ENCODE measurements around the gene RNASEH1.

RNASEH1 gene

DNA sequence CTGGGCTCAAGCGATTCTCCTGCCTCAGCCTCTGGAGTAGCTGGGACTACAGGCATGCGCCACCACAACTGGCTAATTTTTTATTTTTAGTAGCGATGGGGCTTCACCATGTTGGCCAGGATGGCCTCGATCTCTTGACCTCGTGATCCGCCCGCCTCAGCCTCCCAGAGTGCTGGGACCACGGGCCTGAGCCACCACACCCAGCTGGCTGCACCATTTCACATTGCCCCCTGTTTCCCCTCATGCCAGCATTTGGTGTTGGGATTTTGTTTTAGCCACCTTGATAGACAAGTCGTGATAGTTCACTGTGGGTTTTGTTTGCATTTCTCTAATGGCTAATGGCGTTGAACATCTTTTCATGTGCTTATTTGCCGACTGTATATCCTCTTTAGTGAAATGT lies 31.0 kb upstream of the RNASEH1 start:
- no peak for DNase-seq (ENCODE audit: low read depth)
- no peak overlapping the region for H3K4me3 ChIP-seq (ENCODE audit: low read depth, low read length)
- TF ChIP-seq, protein P1, sequence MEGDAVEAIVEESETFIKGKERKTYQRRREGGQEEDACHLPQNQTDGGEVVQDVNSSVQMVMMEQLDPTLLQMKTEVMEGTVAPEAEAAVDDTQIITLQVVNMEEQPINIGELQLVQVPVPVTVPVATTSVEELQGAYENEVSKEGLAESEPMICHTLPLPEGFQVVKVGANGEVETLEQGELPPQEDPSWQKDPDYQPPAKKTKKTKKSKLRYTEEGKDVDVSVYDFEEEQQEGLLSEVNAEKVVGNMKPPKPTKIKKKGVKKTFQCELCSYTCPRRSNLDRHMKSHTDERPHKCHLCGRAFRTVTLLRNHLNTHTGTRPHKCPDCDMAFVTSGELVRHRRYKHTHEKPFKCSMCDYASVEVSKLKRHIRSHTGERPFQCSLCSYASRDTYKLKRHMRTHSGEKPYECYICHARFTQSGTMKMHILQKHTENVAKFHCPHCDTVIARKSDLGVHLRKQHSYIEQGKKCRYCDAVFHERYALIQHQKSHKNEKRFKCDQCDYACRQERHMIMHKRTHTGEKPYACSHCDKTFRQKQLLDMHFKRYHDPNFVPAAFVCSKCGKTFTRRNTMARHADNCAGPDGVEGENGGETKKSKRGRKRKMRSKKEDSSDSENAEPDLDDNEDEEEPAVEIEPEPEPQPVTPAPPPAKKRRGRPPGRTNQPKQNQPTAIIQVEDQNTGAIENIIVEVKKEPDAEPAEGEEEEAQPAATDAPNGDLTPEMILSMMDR (IDR thresholded peaks at IDR 0.05; ENCODE audit: control insufficient read depth, extremely low read depth, insufficient read depth), result no peak

- H3K4me3 ChIP-seq (ENCODE audit: low read depth, low read length), result no peak overlapping the region
- DNase-seq (ENCODE audit: low read depth), result no peak
- TF ChIP-seq, protein P1 (IDR thresholded peaks at IDR 0.05; ENCODE audit: control insufficient read depth, extremely low read depth, insufficient read depth), result no peak
Observed at GRCh38 chr2:3588084-3588483, 30.0 kb upstream of the RNASEH1 start.

DNA sequence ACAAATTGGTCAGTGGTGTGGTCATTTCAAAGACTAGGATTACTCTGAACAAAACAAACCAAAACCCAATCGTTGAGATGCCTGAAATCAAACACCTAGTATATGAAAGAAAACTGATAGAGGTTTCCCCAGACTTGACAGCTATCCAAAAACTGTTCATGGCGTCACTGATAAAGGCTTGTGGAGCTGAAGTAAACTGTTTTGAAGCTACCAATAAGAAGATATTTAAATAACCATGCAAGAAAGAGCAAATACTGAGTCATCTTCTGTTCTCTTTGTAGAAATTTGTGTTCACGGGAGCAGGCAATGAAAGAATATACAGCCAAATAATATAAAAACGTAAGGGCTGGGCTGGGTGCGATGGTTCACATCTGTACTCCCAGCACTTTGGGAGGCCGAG lies 29.3 kb upstream of the RNASEH1 start:
- no peak overlapping the region for H3K4me3 ChIP-seq (ENCODE audit: low read depth, low read length)
- TF ChIP-seq, protein P1 (IDR thresholded peaks at IDR 0.05; ENCODE audit: control insufficient read depth, extremely low read depth, insufficient read depth), result no peak
- no peak for DNase-seq (ENCODE audit: low read depth)

GRCh38 chr2:3587021-3587420 lies 28.9 kb upstream of the RNASEH1 start:
- TF ChIP-seq, protein P1 (IDR thresholded peaks at IDR 0.05; ENCODE audit: control insufficient read depth, extremely low read depth, insufficient read depth), result no peak
- no peak overlapping the region for H3K4me3 ChIP-seq (ENCODE audit: low read depth, low read length)
- no peak for DNase-seq (ENCODE audit: low read depth)

GRCh38 chr2:3586220-3586619 lies 28.1 kb upstream of the RNASEH1 start:
- TF ChIP-seq, protein P1 (IDR thresholded peaks at IDR 0.05; ENCODE audit: control insufficient read depth, extremely low read depth, insufficient read depth), result no peak
- H3K4me3 ChIP-seq (ENCODE audit: low read depth, low read length), result no peak overlapping the region
- no peak for DNase-seq (ENCODE audit: low read depth)

DNA sequence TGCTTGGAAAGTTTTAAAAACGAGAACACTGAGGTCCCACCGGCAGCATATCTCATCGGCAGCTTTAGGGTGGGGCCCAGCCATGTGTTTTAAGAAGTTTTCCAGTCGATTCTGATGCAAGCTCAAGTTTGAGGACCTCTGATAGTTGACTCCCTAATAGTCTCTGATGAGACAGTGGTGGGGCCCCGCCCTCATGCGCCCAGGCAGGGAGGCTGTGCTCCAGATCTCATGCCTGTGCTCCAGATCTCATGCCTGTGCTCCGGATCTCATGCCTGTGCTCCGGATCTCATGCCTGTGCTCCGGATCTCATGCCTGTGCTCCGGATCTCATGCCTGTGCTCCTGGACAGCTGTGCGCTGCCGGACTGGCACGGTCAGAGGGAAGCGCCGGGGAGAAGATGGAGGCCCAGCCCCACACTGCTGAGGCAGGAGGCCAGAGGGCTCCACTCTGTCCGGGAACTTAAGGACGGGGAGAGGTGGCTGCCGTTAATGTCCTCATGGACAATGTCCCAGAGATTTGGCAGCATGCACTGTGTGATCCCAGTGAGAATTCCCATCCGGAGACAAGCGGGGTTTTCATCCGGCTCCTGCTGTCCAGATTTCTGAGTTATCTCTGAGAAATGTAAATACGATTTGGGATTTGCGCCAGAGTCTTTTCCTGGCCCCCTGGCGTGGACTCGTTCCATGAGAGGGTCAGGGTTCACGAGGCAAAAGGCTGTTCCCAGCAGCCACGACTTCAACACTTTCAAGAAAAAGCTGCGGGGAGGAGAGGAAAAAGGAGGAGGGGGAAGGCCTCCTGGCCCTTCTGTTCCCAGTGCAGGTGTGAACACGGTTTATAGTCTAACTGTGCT lies 27.4 kb upstream of the RNASEH1 start:
- TF ChIP-seq, protein P1 (IDR thresholded peaks at IDR 0.05; ENCODE audit: control insufficient read depth, extremely low read depth, insufficient read depth), result no peak
- no peak overlapping the region for H3K4me3 ChIP-seq (ENCODE audit: low read depth, low read length)
- DNase-seq (ENCODE audit: low read depth), result peak; percentile 41
